Stimulated activated CD4-positive, alpha-beta T cell treated with anti-CD3 and anti-CD28 coated beads, Interleukin-15, amount 100 ng/mL, for 1 hour (primary cell): ENCODE data around the gene LDHD.

Experiments used
- DNase-seq, 2 donors: peaks; one replicate each; pipeline ENCODE4 v3.0.0-alpha.2; 2020; ENCODE audit warnings: low read depth in 1 of 2, low spot score in 1 of 2

LDHD gene

DNA sequence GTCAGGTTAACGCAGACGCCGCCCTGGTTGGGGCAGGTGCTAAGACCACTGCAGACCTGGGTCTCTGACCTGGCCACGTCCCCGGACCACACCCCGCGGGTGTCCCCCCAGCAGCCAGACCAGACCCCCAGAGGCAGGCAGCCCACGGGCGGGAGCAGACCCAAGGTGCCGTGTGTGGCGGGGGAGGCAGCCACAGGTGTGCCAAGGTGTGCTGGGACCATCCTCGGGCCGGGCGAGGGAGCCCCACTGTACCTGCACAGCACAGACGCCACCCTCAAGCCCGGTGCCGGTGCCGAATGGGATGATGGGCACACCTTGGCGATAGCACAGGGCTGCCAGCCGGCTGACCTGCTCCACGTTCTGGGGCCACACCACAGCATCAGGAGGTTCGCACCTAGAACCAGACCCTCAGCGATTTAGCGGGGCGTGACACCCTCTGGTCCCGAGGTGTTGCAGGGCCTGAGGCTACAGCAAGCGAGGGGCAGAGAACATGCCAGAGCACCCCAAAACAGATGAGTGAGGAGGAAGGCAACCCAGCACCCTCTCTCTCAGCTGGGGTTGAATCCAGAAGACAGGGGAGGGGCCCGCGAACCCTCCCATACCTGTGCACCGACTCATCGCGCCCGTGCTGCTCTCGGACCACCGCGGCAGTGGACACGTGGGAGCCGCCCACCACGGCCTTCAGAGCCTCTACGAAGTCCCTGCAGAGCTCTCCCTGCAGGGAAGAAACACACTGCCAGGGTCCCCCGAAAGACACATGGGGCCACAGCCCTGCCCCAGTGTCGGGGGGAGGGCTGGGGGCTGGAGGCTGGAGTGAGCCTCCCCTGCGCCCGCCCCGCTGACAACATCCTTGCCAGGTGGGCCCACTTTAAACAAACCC, 1.4 kb downstream of the LDHD start:
- DNase-seq, result no peak

DNA sequence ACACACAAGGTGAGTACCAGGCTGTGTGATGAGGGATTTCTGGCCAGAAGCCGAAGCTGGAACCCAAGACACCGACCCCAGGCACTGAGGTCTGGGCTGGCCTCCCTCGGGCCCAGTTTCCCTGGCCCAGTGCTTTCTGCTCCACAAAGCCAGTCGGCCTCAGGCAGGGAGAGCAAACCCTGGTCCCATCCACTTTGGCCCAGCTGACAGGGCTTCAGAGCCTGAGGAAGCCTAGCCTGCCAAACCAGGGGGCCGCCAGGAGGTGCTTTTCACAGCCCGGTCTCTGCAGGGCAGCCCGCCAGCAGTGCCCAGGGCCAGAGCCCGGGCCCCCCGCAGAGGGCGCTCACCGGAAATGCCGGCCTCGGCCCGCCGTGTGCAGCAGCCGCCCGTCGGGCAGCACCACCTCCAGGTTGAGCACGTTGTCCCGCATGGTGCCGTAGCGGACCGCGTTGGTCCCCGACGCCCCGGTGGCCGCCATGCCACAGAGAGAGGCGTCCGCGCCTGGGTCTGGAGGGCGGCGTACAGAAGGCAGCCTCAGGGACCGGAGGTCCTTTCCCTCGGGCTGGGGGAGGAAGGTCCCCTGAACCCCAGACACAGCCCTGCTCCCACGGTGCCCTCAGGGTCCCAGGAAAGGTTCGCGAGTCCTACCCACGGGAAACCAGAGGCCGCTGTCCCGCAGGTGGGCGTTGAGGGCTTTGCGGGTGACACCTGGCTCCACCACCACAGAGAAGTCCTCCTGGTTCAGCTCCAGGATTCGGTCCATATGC, 2.2 kb downstream of the LDHD start:
- no peak for DNase-seq

DNA sequence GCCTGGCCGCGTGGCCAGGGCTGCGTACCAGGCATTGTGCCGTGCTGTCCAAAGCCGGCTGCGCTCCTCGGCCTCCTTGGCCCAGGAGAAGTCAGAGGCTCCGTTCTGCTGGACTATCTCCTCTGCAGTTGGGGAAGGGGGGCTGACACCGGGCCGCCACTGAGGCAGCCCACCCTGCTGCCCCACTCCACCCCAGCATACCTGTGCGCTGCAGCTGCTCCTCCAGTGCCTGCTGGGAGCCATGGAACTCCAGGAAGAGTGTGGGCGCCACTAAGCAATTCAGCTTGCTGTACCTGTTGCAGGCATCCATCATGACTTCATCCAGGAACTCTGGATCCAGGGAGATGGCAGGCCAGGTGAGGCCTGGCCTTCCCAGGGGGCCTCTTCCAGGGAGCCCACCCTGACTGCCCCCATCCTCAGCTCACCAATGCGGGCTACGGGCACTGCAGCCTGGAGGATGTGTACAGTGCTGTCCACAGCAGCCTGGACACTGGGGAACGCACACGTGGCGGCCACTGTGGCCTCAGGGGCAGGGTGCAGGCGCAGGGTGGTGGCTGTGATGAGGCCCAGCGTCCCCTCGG, 2.9 kb downstream of the LDHD start:
- DNase-seq, result no peak

DNA sequence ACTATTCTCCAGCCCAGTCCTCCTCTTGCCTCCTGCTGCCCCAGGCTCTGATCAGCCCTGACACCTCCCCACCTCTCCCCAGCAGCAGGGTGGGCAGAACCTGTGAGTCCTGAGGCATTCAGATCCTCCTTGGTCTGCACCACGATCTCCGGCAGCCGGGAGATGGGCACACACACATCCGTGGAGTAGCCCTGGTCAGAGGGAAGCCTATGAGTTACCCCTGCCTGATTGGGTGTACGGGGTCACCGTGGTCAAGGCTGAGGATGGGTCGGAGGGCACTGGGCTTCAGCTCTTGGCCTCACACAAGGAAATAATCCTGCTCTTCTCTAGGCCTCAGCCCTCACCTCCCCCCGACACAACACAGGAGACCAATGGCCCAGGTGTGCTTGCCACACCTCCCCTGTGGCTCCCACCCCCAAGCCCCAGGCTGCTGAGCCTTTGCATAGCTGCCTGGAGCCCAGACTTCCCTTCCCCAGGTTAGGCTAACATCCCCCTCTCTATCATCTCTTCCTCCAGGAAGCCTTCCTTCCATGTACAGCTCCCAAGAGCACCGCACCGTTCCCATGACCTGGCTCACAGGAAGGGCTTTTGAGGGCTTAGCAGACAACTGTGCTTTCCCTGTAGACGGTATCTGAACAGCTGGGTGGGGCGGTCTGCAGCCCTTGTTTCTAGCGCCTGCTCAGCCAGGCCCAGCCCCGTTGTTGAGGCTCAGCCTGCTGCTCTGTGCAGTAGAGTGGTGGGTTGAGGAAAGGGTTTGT, 3.7 kb downstream of the LDHD start:
- DNase-seq, result no peak

DNA sequence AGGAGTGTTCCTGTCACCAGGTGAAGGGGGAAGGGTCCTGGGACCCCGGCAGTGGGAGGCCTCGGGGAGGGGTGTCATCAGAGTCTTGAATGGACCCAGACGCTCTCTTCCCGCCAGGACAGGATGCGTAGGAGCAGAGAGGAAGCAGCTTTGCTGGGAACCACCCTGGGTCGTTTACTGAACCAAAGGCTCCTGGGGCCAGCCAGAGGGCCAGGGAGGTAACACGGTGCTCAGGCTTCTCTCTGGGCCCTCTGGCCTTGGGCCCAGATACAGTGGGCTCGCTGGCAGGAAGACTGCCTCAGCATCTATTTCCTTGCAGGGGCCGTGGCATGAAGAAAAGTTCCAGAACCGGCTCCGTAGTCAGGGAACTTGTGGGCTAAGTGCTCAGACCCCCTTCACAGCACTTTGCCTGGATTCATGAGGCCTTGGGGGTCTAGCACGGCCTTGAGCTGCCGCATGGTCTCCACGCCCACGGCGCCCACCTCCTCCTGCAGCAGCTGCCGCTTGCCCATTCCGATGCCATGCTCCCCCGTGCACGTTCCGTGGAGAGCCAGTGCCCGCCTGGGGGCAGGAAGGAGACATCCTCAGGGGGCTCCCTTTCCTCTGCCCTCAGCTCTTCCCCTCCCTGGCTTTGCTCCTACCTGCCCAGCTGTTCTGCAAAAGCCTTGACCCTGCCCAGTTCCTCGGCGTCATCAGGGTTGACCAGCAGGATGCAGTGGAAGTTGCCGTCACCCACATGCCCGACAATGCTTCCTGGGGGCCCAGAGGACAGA, 4.4 kb downstream of the LDHD start:
- DNase-seq, result no peak

DNA sequence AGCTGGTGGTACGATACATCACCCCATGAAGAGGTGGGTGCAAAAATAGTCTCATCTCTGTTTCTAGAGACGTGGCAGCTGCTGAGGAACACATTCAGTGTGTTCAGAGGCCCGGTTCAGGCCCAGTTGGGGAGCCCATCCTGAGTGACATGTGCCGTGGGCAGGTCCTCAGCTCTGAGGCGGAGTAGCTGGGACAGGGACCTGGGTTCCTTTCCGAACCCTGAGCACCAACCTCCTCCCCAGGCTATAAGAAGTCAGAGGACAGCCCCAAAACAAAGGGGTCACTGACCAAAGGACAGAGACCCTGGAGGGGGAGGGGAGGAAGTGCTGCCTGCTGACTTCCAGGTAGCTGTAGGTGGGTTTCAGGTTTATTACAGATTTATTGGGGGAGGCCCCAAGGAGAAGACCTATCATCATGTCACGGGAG, 5.1 kb downstream of the LDHD start:
- no peak for DNase-seq

DNA sequence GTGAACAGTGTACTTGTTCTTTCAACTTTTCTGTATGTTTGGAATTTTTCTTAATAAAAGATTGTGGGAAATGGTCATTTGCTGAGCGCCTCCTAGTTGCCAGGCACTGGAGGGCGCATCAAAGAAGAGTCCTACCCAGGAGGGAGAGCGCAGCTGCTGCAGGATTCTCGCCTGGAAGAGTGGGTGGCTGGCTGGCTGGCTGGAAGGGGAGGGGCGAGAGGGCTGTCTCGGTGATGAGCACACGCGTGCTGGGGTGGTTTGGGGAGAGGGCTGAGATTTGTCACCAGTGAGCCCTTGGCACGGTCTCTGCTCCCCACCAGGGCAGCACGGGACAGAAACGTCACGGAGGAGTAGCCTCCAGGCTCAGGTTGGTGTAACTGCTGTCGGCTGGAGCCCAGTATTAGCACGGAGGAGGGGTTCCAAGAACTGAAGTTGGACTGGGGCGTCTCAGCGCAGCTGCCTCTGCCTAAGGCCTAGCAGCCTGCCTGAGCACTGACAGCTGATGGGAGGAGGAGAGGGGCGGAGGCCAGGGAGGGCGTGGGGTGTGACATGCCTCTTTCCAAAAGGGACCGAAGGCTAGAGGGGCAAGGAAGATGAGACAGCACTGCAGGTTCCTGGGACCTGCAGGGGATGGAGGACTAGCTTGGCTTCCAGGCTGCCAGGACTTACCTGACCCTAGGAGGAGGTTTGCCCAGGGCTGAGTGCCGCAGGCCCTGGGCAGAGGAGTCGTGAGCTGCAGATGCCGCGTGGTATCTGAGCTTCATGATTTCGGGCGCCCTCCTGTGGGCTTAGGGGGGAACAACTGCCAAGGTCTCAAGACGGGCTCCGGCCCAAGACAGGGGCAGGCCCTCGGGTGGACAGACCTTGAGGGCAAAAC, 5.7 kb downstream of the LDHD start:
- DNase-seq, result peak; percentile 61 to 66

DNA sequence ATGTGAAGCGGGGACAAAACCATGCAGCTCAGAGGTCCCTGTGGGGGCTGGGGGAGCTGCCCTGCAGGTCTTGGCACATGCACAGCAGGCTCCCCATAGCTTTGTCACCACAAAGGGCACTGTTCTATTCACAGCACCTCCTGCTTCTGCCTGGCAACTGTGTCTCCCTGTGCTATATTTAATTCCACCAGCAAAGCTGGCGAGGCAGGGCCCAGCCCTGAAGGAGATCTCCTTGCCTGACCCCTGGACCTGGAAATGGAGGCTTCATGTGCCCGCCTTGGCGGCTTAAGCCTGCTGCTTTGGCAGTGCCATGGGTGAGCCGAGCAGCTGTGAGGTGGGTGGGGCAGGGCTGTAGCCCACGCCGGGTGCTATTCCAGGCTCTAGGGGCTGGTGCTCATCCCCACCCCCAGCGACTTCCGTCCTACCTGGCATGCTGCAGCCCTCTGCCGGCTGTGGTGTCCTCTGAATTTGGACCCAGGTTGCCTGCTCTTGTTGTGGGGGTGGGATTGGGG, 6.8 kb downstream of the LDHD start:
- no peak for DNase-seq

DNA sequence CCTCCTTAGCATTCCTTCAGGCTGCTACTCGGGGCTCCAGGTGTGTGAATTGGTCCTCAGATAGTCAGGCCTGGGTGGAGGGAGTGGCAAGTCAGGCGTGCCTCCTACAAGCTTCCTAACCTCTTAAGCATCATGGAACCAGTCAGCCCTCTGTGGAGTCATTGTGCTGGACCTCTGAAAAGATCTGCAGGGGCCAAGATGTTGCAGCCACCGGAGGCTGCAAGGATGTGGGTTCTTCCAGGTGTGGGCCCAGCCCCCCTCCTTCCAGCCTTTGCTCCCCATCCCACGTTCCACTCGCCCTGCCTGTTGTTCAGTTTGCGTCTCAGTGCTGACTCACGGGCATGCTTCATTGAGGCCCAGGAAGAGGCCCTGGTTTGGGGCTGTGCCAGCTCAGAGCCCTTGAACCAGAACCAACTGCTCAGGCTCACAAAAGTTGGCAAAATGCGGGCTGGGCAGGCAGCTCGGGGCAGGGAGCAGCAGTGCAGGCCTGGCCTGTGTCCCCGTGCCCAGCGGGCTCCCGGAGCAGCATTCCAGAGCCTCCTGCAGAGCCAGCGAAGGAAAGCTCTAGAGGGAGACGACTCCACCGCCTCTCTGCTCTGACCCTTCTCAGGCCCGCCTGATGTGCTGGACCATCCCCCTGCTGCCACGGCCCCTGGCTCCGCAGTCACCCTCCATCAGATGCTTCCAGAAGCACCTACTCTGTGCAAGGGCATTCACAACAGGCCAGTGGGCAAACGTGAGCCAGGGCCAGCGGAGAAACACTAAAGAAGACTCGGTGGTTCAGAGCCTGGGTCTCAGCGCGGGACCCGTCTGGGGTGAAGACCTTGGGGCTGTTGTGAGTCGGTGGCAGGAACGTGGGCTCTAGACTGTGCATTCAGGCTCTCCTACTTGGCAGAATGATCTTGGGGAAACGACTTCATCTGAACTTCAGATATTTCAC, 7.5 kb downstream of the LDHD start:
- peak; percentile 45 to 66 for DNase-seq

DNA sequence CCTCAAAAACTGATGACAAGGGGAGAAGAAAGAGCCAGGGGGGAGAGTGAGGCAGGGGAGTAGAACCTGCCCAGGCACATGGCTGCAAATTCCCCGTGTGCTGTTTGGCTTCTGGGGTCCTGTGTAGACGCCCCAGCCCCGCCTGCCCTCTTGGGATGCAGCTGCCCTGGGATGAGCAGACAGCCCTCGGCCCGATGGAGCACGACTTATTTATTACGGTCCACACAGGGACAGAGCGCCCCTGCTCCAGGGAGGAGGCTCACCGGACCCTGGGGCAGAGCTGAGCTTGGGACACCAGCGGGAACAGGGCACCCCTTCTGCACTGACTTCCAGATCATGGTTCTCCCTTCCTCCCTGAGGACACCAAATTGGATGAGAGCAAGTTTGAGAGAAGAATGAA, 9.1 kb downstream of the LDHD start:
- DNase-seq, result no peak

DNA sequence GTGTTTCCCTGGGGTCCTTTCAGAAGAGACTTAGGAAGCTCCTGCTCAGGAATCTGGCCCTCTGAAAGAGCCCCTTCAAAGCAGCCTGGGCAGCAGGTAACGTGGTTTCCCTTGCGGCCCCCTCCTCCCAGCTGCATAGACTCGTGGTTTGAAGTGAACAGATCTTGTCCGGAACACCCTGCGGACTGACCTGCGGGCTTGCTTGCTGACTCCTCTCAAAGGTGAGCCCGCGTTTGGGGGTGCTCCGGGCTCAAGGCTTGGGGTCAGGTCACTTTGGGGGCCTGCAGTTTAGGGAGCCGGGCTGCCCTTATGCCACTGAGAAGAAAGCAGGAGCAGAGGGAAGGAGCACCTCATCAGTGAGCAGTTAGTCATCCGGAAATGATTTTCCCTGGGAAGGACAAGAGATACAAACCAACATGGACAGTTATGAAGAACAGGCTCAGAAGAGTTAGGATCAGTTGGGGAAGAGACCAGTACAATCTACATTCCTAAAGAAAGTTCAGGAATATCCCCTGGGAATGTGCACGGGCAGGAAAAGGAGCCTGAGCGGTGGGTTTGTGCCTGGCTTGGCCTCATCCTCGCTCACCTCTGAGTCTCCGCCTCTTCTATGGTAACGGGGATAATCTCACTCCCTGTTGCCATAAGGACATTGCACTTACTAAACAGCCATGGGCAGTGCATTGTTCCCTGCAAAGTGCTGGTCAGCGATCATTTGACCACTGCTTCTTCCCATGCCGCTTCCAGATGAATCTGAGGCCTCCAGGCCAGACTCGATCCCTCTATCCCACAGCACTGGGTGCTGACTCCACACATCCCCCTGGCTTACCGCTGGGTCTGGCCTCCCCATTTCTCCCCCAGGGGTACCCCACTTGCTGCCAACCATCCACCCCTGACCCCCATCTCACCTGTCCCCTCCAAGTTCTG, 10.0 kb downstream of the LDHD start:
- no peak for DNase-seq

DNA sequence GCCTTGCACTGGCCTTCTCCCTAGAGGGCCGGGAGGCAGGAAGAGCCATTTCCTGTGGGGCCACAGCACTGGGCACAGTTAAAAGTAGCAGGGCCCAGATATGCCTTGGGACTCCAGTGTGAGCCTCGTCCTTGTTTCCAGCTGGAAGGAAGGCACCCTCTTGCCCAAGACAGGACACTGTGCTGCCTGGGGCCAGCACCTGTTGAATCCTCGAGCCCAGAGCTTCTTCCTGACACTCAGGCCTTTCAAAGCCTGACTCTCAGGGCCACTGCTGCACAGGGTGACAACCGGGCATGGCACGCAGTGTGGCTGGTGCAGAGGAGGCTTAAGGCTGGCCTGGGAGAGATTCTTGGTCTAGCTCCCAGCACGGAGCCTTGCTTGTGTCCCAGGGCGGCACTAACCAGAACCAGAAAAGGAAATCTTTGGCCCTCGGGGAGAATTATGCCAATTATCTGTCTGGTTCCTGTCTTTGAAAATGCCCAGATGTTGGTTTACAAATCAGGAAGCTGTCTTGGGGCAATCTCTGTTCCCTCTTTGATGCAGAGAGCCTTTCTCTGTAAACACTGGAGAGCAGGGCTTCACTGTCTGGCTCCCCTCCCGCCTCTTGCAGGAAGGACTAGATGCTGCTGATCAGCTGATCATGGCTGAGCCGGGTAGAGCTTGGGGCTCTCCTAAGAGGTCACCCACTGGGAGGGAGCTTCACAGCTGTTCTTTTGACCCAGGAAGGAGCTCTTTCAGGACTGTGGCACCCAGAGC, 11.1 kb downstream of the LDHD start:
- DNase-seq, result no peak

DNA sequence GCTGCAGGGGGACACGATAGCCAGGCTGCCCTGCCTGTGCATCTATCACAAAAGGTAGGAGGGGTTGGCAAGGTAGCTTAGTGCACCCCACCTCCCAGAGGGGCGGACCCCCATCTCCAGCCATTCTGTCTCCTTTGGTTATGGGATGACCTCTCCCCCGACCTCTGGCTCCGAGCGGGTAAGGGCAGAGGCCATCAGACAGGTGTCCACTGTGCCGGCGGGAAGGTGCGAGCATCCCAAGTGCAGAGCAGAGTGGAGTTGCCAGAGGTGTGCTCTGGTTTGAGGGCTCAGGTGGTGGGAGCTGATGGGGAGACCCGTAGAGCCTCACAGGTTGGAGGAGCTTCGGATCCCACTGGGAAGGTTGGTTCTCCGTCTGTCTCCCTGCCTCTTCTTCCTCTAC, 11.7 kb downstream of the LDHD start:
- DNase-seq, result no peak

DNA sequence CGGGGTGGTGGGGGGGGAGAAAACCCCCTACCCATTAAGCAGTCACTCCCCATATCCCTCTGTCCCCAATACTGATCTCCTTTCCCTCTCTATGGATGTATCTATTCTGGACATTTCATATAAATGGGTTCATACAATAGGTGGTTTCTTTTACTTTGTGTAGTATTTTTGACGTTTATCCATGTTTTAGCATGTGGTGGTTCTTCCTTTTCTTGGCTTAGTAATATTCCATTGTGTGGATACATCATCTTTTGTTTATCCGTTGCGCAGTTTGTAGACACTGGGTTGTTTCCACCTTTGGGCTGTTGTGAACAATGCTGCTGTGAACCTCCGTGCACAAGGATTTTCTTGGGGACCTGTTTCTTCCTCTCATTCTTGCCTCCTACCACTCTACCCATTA, 12.6 kb downstream of the LDHD start:
- no peak for DNase-seq

DNA sequence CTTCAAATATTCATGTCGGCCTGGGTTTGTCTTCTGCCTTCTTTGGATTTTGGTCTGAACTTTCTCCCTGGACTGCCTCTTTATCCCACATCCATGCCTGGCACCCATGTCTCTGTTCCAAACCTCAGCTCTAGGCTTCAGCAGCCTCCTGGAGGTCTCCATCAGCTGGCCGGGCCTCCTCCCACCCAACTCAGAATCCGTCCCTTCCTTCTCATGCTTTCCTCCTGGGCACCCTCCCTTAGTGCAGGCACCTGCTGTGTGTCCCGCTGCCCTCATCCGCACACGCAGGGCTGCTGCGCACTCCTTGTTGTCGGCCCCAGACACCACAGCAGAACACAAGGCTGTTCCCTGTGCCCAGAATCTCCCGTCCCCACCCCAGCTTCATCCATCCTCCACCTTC, 14.0 kb downstream of the LDHD start:
- DNase-seq, result no peak

DNA sequence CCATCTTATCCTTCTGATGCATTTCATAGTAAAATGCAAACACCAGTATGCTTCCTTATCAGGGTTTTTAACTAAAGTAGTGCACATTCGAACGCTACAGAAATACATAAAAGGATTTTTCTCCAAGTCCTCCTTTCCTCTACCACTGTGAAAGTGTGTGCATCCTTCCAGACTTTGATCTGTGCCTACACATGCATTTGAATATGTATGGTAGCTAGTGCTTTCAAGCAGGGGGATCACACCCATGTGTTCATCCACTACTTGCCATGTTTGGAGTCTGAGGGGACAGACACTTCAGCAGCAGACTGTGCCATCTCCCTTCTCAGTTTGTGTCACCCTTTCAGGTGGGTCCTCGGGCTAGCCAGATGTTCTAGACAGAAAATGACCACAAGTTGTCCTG, 14.9 kb downstream of the LDHD start:
- no peak for DNase-seq

DNA sequence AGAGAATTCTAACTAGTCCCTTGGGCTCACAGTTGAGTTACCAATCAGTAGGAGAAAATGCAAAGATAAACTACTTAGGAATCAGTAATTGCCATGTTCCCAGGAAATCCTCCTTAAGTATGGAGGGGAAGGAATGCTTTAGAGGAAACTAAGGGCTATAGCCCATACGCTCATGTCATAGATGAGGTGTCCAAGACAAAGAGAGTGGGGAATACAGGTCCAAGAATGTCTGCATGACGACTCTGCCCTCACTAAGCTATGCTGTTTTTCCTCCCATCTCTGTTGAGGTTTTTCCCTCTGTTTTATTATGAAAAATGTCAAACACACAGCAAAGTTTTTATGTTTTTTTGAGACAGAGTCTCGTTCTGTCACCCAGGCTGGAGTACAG, 16.0 kb downstream of the LDHD start:
- DNase-seq, result no peak
